Thyroid gland (tissue), 4 donors: ENCODE results near the gene TLR7. TPM values are rescaled to one million over a fixed set of nuclear protein-coding genes. Genes with fewer than 3 reads are reported as not detected.

Experiments used
- DNase-seq, 2 donors: peaks; one replicate each; pipeline ENCODE4 v3.0.0-alpha.2; 2019
- H3K27ac ChIP-seq, 3 donors: fragments of 200-600 bp; sonication (generic); 1 replicate in 2 of 3; 2 replicates in 1 of 3; pipeline ENCODE4 v1.5.1; 2016 to 2019; ENCODE audit warnings: mild to moderate bottlenecking in 1 of 3, moderate library complexity in 1 of 3
- H3K27me3 ChIP-seq: fragments of 200-600 bp; sonication (generic); one replicate; pipeline ENCODE4 v1.5.1; 2019
- H3K36me3 ChIP-seq, 2 donors: fragments of 200-600 bp; sonication (generic); one replicate each; pipeline ENCODE4 v1.5.1; 2016 to 2019
- H3K4me1 ChIP-seq, 2 donors: fragments of 200-600 bp; sonication (generic); one replicate each; pipeline ENCODE4 v1.5.1; 2017 to 2019
- H3K4me3 ChIP-seq, 3 donors: fragments of 200-600 bp; sonication (generic); replicated peaks in 1 of 3; 1 replicate in 2 of 3; 2 replicates in 1 of 3; pipeline ENCODE4 v1.5.1; 2016; ENCODE audit warnings: mild to moderate bottlenecking in 1 of 3
- H3K9me3 ChIP-seq: fragments of 200-600 bp; sonication (generic); one replicate; pipeline ENCODE4 v1.5.1; 2017
- POLR2A ChIP-seq, 2 donors: fragments of 450-650 bp; IDR thresholded peaks; one replicate each; pipeline ENCODE4 v1.6.1; 2017; ENCODE audit warnings: antibody characterized with exemption in 2 of 2, mild to moderate bottlenecking in 2 of 2, moderate library complexity in 1 of 2
- WGBS, 2 donors: methylation state at CpG; one replicate each; pipeline ENCODE4 v1.1.5; 2017; 5-methylcytosine and 5-hydroxymethylcytosine counted together
- intact Hi-C: fragments of 100-400 bp; cut with DNase I; formaldehyde crosslinking; loops from one replicate; pipeline ENCODE4 v1.15.1; 2023
- total RNA-seq, 4 donors: library from RNA; depleted of rRNA; stranded (reverse); fragments of >200 nt; gene quantifications; one replicate each; pipeline ENCODE4 v1.2.3, GENCODE V29; 2016
- TF ChIP-seq, protein P1 (sequence below), 6 experiments: fragments of 200-600 bp in 3 of 6; fragments of 450-650 bp in 3 of 6; sonication (generic) in 3 of 6; IDR thresholded peaks; one replicate each; pipeline ENCODE4 v1.5.1; 2016 to 2019; ENCODE audit warnings: antibody characterized with exemption in 6 of 6, mild to moderate bottlenecking in 2 of 6, inconsistent platforms in 1 of 6, moderate library complexity in 1 of 6

Gene TLR7
- total RNA-seq, 4 donors from 2014 or later = 0.54 to 0.67 (median 0.60) TPM

DNA sequence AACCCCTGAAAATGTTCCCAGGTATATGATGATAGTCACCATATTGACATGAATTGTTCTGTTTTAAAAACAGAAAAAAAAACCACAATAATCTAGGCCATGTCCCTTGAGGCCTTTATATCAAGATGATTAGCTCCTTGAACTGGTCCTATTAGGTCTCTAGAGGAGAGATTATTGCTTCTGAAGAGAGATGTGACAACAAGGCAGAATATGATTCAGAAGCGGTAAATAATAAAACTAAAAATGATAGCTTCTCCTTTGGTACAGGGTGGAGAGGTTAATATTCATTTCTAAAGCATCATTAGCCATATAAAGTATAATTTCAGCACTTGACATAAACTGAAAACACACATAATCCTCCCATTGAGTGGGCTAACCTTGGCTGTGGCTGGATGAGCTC lies 65.4 kb downstream of the TLR7 start:
- intact Hi-C loops = no loop called here
- H3K27ac ChIP-seq = no peak overlapping the region
- TF ChIP-seq POLR2A (IDR thresholded peaks at IDR 0.05) = no peak
- TF ChIP-seq, protein P1, sequence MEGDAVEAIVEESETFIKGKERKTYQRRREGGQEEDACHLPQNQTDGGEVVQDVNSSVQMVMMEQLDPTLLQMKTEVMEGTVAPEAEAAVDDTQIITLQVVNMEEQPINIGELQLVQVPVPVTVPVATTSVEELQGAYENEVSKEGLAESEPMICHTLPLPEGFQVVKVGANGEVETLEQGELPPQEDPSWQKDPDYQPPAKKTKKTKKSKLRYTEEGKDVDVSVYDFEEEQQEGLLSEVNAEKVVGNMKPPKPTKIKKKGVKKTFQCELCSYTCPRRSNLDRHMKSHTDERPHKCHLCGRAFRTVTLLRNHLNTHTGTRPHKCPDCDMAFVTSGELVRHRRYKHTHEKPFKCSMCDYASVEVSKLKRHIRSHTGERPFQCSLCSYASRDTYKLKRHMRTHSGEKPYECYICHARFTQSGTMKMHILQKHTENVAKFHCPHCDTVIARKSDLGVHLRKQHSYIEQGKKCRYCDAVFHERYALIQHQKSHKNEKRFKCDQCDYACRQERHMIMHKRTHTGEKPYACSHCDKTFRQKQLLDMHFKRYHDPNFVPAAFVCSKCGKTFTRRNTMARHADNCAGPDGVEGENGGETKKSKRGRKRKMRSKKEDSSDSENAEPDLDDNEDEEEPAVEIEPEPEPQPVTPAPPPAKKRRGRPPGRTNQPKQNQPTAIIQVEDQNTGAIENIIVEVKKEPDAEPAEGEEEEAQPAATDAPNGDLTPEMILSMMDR (IDR thresholded peaks at IDR 0.05) = no peak
- no peaks in the 10 kb centered on the region for H3K27me3 ChIP-seq
- H3K4me3 ChIP-seq = no peak overlapping the region
- no peaks in the 10 kb centered on the region for H3K9me3 ChIP-seq
- DNase-seq = no peak
- H3K4me1 ChIP-seq = no peaks in the 10 kb centered on the region
- H3K36me3 ChIP-seq = no peaks in the 10 kb centered on the region
- WGBS, 2 donors = 100% methylated on average over 1 of the region's 1 CpG

DNA sequence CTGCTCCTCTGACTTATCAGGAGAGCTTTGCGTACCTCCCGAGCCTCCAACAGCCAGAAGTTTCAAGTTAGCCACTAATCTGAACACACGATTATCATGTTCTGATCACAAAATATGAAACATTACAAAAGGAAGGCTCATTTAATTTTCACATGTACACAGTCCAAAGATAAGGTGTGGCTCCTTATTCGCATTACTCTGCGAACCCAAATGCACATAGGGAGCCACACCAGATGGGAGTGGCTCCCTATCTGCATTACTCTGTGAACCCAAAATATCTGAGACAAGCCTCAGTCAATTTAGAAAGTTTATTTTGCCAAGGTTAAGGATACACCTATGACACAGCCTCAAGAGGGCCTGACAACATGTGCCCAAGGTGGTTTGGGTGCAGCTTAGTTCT lies 68.0 kb downstream of the TLR7 start:
- intact Hi-C loops = no loop called here
- WGBS, 2 donors = 95 to 99% methylated on average over 5 of the region's 5 CpGs
- Histone ChIP-seq H3K36me3 (no peaks in the 10 kb centered on the region), H3K4me3 (no peak overlapping the region), H3K9me3 (no peaks in the 10 kb centered on the region), H3K27ac (no peak overlapping the region), H3K4me1 (no peaks in the 10 kb centered on the region), H3K27me3 (no peaks in the 10 kb centered on the region)
- DNase-seq = no peak
- TF ChIP-seq, protein P1 (IDR thresholded peaks at IDR 0.05) = no peak
- TF ChIP-seq POLR2A (IDR thresholded peaks at IDR 0.05) = no peak

DNA sequence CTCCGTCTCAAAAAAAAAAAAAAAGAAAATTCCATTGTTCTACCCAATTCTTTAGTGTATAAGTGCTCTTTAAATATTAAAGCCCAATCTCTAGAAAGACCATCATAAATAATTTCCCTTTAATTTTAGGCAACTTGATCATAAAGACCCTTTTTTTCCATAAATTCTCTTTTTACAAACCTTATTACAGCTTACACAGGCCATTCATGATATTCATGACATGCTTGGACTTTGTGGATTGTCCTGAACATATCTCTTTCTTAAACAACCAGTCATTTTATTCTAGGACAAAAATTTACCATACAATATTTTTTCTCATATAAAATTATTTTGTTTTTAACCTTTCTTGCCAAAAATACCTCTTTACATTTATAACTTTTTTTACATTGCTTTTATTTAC lies 70.1 kb downstream of the TLR7 start:
- H3K4me1 ChIP-seq = no peaks in the 10 kb centered on the region
- H3K9me3 ChIP-seq = no peaks in the 10 kb centered on the region
- no peak overlapping the region for H3K4me3 ChIP-seq
- TF ChIP-seq, protein P1 (IDR thresholded peaks at IDR 0.05) = no peak
- no peak for TF ChIP-seq POLR2A (IDR thresholded peaks at IDR 0.05)
- no peak for DNase-seq
- intact Hi-C loops = no loop called here
- 86 to 95% methylated on average over 1 of the region's 1 CpG for WGBS, 2 donors
- H3K27ac ChIP-seq = no peak overlapping the region
- H3K36me3 ChIP-seq = no peaks in the 10 kb centered on the region
- no peaks in the 10 kb centered on the region for H3K27me3 ChIP-seq

Other genes starting within 250 kb of the TLR7 start
- gene PRPS2, start 75.7 kb upstream of the TLR7 start, total RNA-seq = 10 to 100 TPM; 16.6 to 31.7 (median 27.2) TPM
- gene TLR8, start 39.5 kb downstream of the TLR7 start, total RNA-seq = 1 to 10 TPM in 1 of 4 donors, under 1 TPM in 3; 0.45 to 1.7 (median 0.62) TPM
- 1,000 to 10,000 TPM in 3 of 4 donors, 100 to 1,000 TPM in 1; 854 to 2,672 (median 1,302) TPM for gene TMSB4X, start 108.0 kb downstream of the TLR7 start, total RNA-seq
- gene FAM9C, start 177.5 kb downstream of the TLR7 start, total RNA-seq = under 1 TPM in 1 of 4 donors, not detected in 3; 0.11 TPM